Hepatocyte (in vitro differentiated cells): Measurements from ENCODE around the gene PTPRC.

Source experiments
- CTCF ChIP-seq: fragments of 200-600 bp; sonication (generic); IDR thresholded peaks from 2 replicates; pipeline ENCODE4 v1.5.1; 2016; ENCODE audit warnings: antibody characterized with exemption, mild to moderate bottlenecking; ENCODE audit not compliant: poor library complexity
- EZH2 ChIP-seq: fragments of 200-600 bp; sonication (generic); IDR thresholded peaks from 2 replicates; pipeline ENCODE4 v1.6.1; 2016; ENCODE audit warnings: antibody characterized with exemption, mild to moderate bottlenecking, borderline replicate concordance

- TF ChIP-seq CTCF = no peak
- no peak for TF ChIP-seq EZH2
Measured at GRCh38 chr1:198797656-198798055, 158.8 kb downstream of the PTPRC start.
